CD4-positive, alpha-beta T cell (primary cell): ENCODE measurements around the gene WDR59. TPM values are rescaled to one million over a fixed set of nuclear protein-coding genes. Genes with fewer than 3 reads are reported as not detected.
"Not testable (repeated sequence)": the region's sequence is repeated elsewhere in the genome, so short reads cannot be mapped to it uniquely, and the experiment has no call there.

Source experiments
- ATAC-seq: fragments of 200-7000 bp; cut with Tn5 transposase; one replicate; pipeline ENCODE4 v1.10.0; 2022; ENCODE audit warnings: mild to moderate bottlenecking; ENCODE audit not compliant: poor library complexity
- CTCF ChIA-PET: fragments of 350-600 bp; sonication (Branson Sonifier 250); formaldehyde crosslinking; loops from one replicate; lab custom pipeline; 2021; ENCODE audit warnings: antibody characterized with exemption, inconsistent platforms; lab: Charles Lee
- POLR2A ChIA-PET: fragments of 350-600 bp; sonication (Branson Sonifier 250); formaldehyde crosslinking; loops from one replicate; lab custom pipeline; 2021; ENCODE audit warnings: antibody characterized with exemption, inconsistent platforms; lab: Charles Lee
- DNase-seq, 14 experiments: peaks; one replicate each; pipeline ENCODE4 v3.0.0-alpha.2; 2013 to 2020; ENCODE audit warnings: mixed read lengths in 2 of 14
- H3K27ac ChIP-seq, 2 donors: one replicate each; pipeline versions ENCODE4 v1.5.1 to v1.7.0; 2013; ENCODE audit warnings: low read length in 2 of 2, low read depth in 1 of 2, mild to moderate bottlenecking in 1 of 2
- H3K27me3 ChIP-seq, 2 experiments: 1 replicate in 1 of 2; 2 replicates in 1 of 2; pipeline versions ENCODE4 v1.6.1 to v1.7.0; 2013; ENCODE audit warnings: low read length in 2 of 2, control low read depth in 1 of 2, mild to moderate bottlenecking in 1 of 2, moderate library complexity in 1 of 2; ENCODE audit not compliant: insufficient read depth in 2 of 2, control insufficient read depth in 1 of 2
- H3K36me3 ChIP-seq: one replicate; pipeline ENCODE4 v1.6.1; 2013; ENCODE audit warnings: low read length, control low read depth; ENCODE audit not compliant: insufficient read depth
- H3K4me1 ChIP-seq: one replicate; pipeline ENCODE4 v1.6.1; 2013; ENCODE audit warnings: low read length, control low read depth; ENCODE audit not compliant: insufficient read depth
- H3K4me3 ChIP-seq: one replicate; pipeline ENCODE4 v1.5.1; 2013; ENCODE audit warnings: mild to moderate bottlenecking, low read length, moderate library complexity
- H3K9me3 ChIP-seq, 2 experiments: 1 replicate in 1 of 2; 2 replicates in 1 of 2; pipeline versions ENCODE4 v1.6.1 to v1.7.0; 2013; ENCODE audit warnings: low read length in 2 of 2, mild to moderate bottlenecking in 2 of 2, control low read depth in 1 of 2, moderate library complexity in 1 of 2; ENCODE audit not compliant: control insufficient read depth in 1 of 2, insufficient read depth in 1 of 2
- H3K27ac Mint-ChIP-seq: one replicate; pipeline ENCODE4 v1.8.0; 2020; ENCODE audit warnings: mixed read lengths
- H3K27me3 Mint-ChIP-seq: one replicate; pipeline ENCODE4 v1.8.0; 2021; ENCODE audit warnings: mixed read lengths
- H3K36me3 Mint-ChIP-seq: one replicate; pipeline ENCODE4 v1.8.0; 2021; ENCODE audit warnings: low read depth, mixed read lengths
- H3K4me1 Mint-ChIP-seq: one replicate; pipeline ENCODE4 v1.8.0; 2021; ENCODE audit warnings: low read depth, mixed read lengths
- H3K4me3 Mint-ChIP-seq: one replicate; pipeline ENCODE4 v1.8.0; 2020; ENCODE audit warnings: mild to moderate bottlenecking, mixed read lengths
- H3K9me3 Mint-ChIP-seq: one replicate; pipeline ENCODE4 v1.8.0; 2020; ENCODE audit warnings: mixed read lengths
- intact Hi-C, 2 experiments: fragments of 100-400 bp; cut with DNase I in 1 of 2; cut with micrococcal nuclease in 1 of 2; formaldehyde crosslinking; loops; one replicate each; pipeline versions ENCODE4 v1.15.1 to v1.9.0; 2023 to 2025; cut with DNase I, micrococcal nuclease
- total RNA-seq, 174 experiments: library from RNA in 2 of 174; stranded (reverse) in 2 of 174; gene quantifications; one replicate each; pipeline ENCODE4 v1.2.3 and lab custom pipeline; 2021 to 2026
- TF ChIP-seq, protein P1 (sequence below): fragments of 200-600 bp; IDR thresholded peaks from one replicate; pipeline ENCODE4 v1.8.0; 2022; ENCODE audit warnings: antibody characterized with exemption, mild to moderate bottlenecking

Gene WDR59
- total RNA-seq, 2 experiments from 2014 or later: 60.2 to 67.2 TPM

DNA sequence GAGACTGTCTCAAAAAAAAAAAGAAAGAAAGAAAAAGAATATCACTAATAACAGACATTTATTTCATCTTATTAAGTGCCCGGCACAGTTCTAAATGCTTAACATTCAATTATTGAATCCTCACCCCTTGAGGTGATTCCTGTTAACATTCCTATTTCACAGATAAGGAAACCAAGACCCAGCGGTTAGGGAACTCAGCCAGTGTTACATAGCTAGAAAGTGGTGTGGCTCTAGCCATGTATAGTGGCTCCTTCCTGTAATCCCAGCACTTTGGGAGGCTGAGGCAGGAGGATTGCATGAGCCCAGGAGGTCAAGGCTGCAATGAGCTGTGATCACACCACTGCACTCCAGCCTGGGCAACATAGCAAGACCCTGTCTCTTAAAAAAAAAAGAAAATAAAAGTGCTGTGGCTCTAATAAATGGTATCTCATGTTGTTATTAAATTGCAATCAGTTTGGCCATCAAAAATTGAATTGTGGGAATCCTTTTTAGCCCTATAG, 42.0 kb upstream of the WDR59 start:
- Mint-ChIP-seq H3K4me1 (peaks cover 31% of the 10 kb centered on the region), H3K27ac (no peak overlapping the region), H3K36me3 (peaks cover 7% of the 10 kb centered on the region), H3K9me3 (no peaks in the 10 kb centered on the region), H3K27me3 (no peaks in the 10 kb centered on the region), H3K4me3 (no peak overlapping the region)
- no peak overlapping the region for H3K4me3 ChIP-seq
- POLR2A ChIA-PET: no interaction called here
- no peak for ATAC-seq
- H3K27me3 ChIP-seq: no peaks in the 10 kb centered on the region
- H3K4me1 ChIP-seq: peaks cover 3% of the 10 kb centered on the region
- H3K27ac ChIP-seq: no peak overlapping the region
- peaks cover 0 to 5% of the 10 kb centered on the region in 2 experiments for H3K9me3 ChIP-seq
- TF ChIP-seq, protein P1, sequence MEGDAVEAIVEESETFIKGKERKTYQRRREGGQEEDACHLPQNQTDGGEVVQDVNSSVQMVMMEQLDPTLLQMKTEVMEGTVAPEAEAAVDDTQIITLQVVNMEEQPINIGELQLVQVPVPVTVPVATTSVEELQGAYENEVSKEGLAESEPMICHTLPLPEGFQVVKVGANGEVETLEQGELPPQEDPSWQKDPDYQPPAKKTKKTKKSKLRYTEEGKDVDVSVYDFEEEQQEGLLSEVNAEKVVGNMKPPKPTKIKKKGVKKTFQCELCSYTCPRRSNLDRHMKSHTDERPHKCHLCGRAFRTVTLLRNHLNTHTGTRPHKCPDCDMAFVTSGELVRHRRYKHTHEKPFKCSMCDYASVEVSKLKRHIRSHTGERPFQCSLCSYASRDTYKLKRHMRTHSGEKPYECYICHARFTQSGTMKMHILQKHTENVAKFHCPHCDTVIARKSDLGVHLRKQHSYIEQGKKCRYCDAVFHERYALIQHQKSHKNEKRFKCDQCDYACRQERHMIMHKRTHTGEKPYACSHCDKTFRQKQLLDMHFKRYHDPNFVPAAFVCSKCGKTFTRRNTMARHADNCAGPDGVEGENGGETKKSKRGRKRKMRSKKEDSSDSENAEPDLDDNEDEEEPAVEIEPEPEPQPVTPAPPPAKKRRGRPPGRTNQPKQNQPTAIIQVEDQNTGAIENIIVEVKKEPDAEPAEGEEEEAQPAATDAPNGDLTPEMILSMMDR: no peak
- intact Hi-C loops: no loop called here
- no peaks in the 10 kb centered on the region for H3K36me3 ChIP-seq
- DNase-seq: no peak
- CTCF ChIA-PET: interaction anchor here (1.4 kb wide), 1 partner anchor 84 kb away, joined by 4 read pairs; no protein-coding TSS in a partner anchor

DNA sequence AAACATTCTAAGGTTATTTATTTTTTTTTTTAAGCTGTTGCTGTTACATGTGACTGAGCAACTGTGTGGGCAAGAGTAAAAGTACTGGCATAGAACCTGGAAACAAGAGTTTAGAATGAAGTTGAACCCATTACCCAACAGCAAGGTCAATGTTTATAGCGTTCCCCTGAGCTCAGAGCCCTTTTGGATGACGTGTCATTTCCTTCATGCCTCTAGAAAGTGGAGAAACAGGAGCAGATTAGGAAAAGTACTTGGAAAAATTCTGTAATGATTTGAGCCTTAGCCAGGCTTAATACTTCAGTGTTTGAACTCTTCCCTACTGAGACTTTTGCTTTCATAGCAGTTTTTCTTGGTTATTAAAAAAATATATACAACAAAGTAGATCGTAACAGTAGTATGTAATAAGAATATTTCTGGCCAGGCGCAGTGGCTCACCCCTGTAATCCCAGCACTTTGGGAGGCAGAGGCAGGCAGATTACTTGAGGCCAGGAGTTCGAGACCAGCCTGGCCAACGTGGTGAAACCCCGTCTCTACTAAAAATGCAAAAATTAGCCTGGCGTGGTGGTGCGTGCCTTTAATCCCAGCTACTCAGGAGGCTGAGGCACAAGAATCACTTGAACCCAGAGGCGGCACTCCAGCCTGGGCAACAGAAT, 41.4 kb upstream of the WDR59 start:
- CTCF ChIA-PET: interaction anchor here (0.6 to 1.4 kb wide), 2 partner anchors 17 to 85 kb away, joined by 3 to 4 read pairs; no protein-coding TSS in a partner anchor
- POLR2A ChIA-PET: not testable (repeated sequence)

DNA sequence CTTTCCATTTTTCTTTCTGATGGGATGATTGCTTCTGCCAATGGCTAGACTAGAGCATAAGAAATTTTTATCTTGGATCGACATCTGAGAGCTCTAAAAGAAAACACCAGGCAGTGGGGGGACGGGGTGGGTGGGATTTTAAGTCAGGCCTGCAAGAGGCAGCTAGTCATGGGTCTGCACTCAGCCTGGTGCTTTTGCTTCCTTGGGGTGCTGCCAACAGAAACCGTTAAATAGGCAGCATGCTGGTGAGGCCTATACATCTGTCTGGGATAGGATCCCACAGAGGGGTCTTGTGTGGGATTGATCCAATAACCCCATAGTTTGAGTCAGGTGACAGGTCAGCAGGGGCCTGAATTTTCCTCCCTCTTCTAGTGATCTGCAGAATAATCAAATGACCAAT, 40.8 kb upstream of the WDR59 start:
- peaks cover 31% of the 10 kb centered on the region for H3K4me1 Mint-ChIP-seq
- H3K9me3 Mint-ChIP-seq: peaks cover 3% of the 10 kb centered on the region
- Histone ChIP-seq H3K9me3 (peaks cover 8 to 12% of the 10 kb centered on the region in 2 experiments), H3K36me3 (no peaks in the 10 kb centered on the region), H3K27me3 (no peaks in the 10 kb centered on the region), H3K4me3 (no peak overlapping the region), H3K27ac (no peak overlapping the region), H3K4me1 (peaks cover 3% of the 10 kb centered on the region)
- DNase-seq: no peak
- ATAC-seq: no peak
- POLR2A ChIA-PET: no interaction called here
- H3K27me3 Mint-ChIP-seq: no peaks in the 10 kb centered on the region
- H3K27ac Mint-ChIP-seq: peak overlapping the region; percentile 61
- intact Hi-C loops: no loop called here
- no peak overlapping the region for H3K4me3 Mint-ChIP-seq
- peaks cover 13% of the 10 kb centered on the region for H3K36me3 Mint-ChIP-seq
- CTCF ChIA-PET: interaction anchor here (0.6 to 1.4 kb wide), 2 partner anchors 18 to 85 kb away, joined by 3 to 4 read pairs; no protein-coding TSS in a partner anchor
- TF ChIP-seq, protein P1: no peak

More for the DNA sequence above, 41.4 kb upstream of the WDR59 start:
- H3K27ac Mint-ChIP-seq, DNase-seq, H3K27ac ChIP-seq, H3K4me3 ChIP-seq, H3K9me3 Mint-ChIP-seq, H3K4me3 Mint-ChIP-seq, H3K9me3 ChIP-seq, H3K4me1 ChIP-seq, intact Hi-C loops, H3K36me3 ChIP-seq, ATAC-seq, H3K27me3 ChIP-seq, H3K27me3 Mint-ChIP-seq, H3K36me3 Mint-ChIP-seq: not testable (repeated sequence)
- peaks cover 31% of the 10 kb centered on the region for H3K4me1 Mint-ChIP-seq
